DMS153 treated with DMSO at 0.1 percent for 48 hours (cell line): Measurements from ENCODE around the gene FAM83C.

Experiments used
- DNase-seq: peaks from one replicate; lab custom pipeline; 2025; ENCODE audit not compliant: unreplicated experiment; lab: John Stamatoyannopoulos, UW

FAM83C gene

DNA sequence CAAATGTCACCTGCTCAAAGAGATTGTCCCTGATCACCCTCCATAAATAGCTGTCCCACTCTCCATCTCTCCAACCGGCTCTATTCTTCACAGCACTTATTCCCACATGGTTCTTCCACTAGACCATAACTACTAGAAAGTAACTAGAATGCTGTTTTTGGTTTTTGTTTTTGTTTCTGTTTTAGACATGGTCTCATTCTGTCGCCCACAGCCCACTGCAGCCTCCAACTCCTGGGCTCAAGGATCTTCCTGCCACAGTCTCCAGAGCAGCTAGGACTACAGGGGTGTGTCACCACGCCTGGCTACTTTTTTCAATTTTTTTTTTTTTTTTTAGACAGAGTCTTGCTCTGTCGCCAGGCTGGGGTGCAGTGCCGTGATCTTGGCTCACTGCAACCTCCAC, 53.5 kb downstream of the FAM83C start:
- no peak for DNase-seq

DNA sequence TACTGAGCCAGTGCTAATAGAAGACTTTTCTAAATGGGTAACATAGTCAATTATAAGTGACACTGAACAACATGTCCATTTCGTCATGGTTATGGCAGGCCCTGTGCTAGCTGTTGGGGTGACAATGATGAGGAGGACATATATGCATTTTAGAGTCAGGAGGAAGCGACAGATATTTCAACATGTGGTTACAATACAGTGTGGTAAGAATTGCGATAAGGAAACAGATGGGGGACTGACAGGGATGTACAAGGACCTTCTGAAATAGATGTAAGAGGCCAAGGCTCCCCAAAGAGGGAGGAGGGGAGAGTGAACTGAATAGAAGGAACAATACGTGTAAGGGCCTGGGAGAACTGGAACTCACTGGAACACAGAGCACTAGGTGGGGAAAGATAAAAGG, 54.1 kb downstream of the FAM83C start:
- no peak for DNase-seq

DNA sequence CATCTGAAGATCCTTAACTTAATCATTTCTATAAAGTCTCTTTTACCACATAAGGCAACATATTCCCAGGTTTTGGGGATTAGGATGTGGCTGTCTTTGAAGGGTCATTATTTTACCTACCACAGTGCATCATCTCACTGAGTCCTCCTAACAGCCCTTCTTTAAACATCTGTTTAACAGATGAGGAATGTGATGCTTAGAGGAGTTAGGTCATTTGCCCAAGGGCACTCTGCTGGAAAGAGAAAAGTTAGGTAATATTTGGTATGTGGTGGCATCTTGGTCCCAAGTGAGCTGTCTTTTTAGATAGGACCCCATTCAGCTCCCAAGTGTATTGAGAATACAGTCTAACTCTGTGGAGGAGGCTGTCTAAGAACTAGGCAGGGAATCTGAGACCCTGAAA, 54.7 kb downstream of the FAM83C start:
- no peak for DNase-seq

DNA sequence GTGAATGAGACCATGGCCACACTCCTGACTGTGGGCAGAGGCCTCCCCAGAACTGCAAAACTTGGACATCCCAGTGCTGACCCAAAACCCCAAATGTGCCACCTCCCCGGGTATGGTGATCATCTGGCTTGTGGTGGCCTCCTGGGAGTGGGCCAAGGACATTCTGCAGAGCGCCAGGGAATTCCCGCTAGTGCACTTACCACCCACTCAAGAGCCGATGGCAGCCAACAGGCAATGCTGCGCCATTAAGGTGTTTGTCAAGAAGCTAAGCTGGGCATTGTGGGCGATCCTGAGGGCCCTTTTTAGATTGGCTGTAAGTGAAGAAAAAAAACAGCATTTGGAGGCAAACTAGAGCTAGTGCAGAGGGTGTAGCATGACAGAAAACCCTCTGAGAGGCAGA, 56.3 kb downstream of the FAM83C start:
- no peak for DNase-seq
